Type B pancreatic cell (in vitro differentiated cells): ENCODE measurements around the gene ACSL1. TPM values are rescaled to one million over a fixed set of nuclear protein-coding genes. Genes with fewer than 3 reads are reported as not detected.
A peak's percentile ranks its signal among the peaks of the same experiment; 100 is the strongest.

Experiments
- DNase-seq: peaks from one replicate; pipeline ENCODE4 v3.0.0; 2021; ENCODE audit warnings: mixed read lengths; ENCODE audit not compliant: unreplicated experiment; ENCODE audit errors: extremely low spot score
- H3K27ac Mint-ChIP-seq: 2 replicates; pipeline ENCODE4 v1.8.0; 2021; ENCODE audit warnings: mild to moderate bottlenecking, mixed read lengths
- H3K27me3 Mint-ChIP-seq: 2 replicates; pipeline ENCODE4 v1.8.0; 2021; ENCODE audit warnings: mixed read lengths
- H3K36me3 Mint-ChIP-seq: 2 replicates; pipeline ENCODE4 v1.8.0; 2021; ENCODE audit warnings: mixed read lengths
- H3K4me1 Mint-ChIP-seq: one replicate; pipeline ENCODE4 v1.8.0; 2021; ENCODE audit warnings: mixed read lengths; ENCODE audit not compliant: unreplicated experiment
- H3K4me3 Mint-ChIP-seq: 2 replicates; pipeline ENCODE4 v1.8.0; 2021; ENCODE audit warnings: mild to moderate bottlenecking, mixed read lengths
- H3K9me3 Mint-ChIP-seq: 2 replicates; pipeline ENCODE4 v1.8.0; 2021; ENCODE audit warnings: mixed read lengths
- CTCF ChIP-seq: fragments of 200-600 bp; sonication (generic); conservative IDR thresholded peaks from 2 replicates; pipeline ENCODE4 v1.5.0; 2021; ENCODE audit warnings: antibody characterized with exemption, mild to moderate bottlenecking
- long read RNA-seq: library from polyadenylated mRNA; unstranded; transcript quantifications from one replicate; pipeline ENCODE4 v2.0.0, GENCODE V29; 2020
- total RNA-seq: library from RNA; stranded (reverse); gene quantifications from 2 replicates; pipeline ENCODE4 v1.2.1, GENCODE V29; 2021; ENCODE audit warnings: low replicate concordance

The ACSL1 gene
- total RNA-seq = 89.0 and 156 TPM in 2 replicates
- long read RNA-seq, transcript ACSL1-201 (21 exons, 3,832 nt) = minor isoform, 30 of 392 reads
- long read RNA-seq, transcript ACSL1-210 (21 exons, 2,469 nt) = major isoform, 44 of 392 reads
- long read RNA-seq, partial matches to known transcripts = 78 of 392 reads
- long read RNA-seq, other reads (novel, unspliced or antisense) = 236 of 392 reads

- Mint-ChIP-seq H3K9me3 (no peaks in the 10 kb centered on the region), H3K27ac (peak within 1 kb of the TSS; percentile 80), H3K27me3 (peaks cover 54% of the 10 kb centered on the region), H3K4me3 (peak within 1 kb of the TSS; percentile 95), H3K4me1 (peaks cover 16% of the 10 kb centered on the region), H3K36me3 (no peaks in the 10 kb centered on the region)
- peak; percentile 79 for DNase-seq
- TF ChIP-seq CTCF = peak; percentile 32
Observed at GRCh38 chr4:184825896-184826690, at the start of gene ACSL1. Gene ACSL1 (minus strand): TSS chr4:184825968. CDS start chr4:184803514, 22,454 bp downstream.

- H3K4me3 Mint-ChIP-seq = no peak overlapping the region
- no peaks in the 10 kb centered on the region for H3K27me3 Mint-ChIP-seq
- no peak for DNase-seq
- peaks cover 4% of the 10 kb centered on the region for H3K9me3 Mint-ChIP-seq
- no peaks in the 10 kb centered on the region for H3K4me1 Mint-ChIP-seq
- TF ChIP-seq CTCF = no peak
- H3K36me3 Mint-ChIP-seq = no peaks in the 10 kb centered on the region
- no peak overlapping the region for H3K27ac Mint-ChIP-seq
Observed at GRCh38 chr4:184873054-184873453, 47.3 kb upstream of the ACSL1 start.

GRCh38 chr4:184870718-184871117 lies 45.0 kb upstream of the ACSL1 start:
- DNase-seq = no peak
- no peak for TF ChIP-seq CTCF
- Mint-ChIP-seq H3K4me1 (no peaks in the 10 kb centered on the region), H3K27me3 (no peaks in the 10 kb centered on the region), H3K9me3 (no peaks in the 10 kb centered on the region), H3K36me3 (no peaks in the 10 kb centered on the region), H3K4me3 (no peak overlapping the region), H3K27ac (no peak overlapping the region)

GRCh38 chr4:184868623-184869022 lies 42.9 kb upstream of the ACSL1 start:
- no peak for TF ChIP-seq CTCF
- H3K9me3 Mint-ChIP-seq = no peaks in the 10 kb centered on the region

GRCh38 chr4:184863916-184864315 lies 38.1 kb upstream of the ACSL1 start:
- no peak overlapping the region for H3K27ac Mint-ChIP-seq
- no peaks in the 10 kb centered on the region for H3K4me1 Mint-ChIP-seq
- peaks cover 8% of the 10 kb centered on the region for H3K27me3 Mint-ChIP-seq
- H3K4me3 Mint-ChIP-seq = no peak overlapping the region
- DNase-seq = no peak
- no peak for TF ChIP-seq CTCF
- H3K9me3 Mint-ChIP-seq = no peaks in the 10 kb centered on the region
- no peaks in the 10 kb centered on the region for H3K36me3 Mint-ChIP-seq

More at GRCh38 chr4:184868623-184869022, 42.9 kb upstream of the ACSL1 start:
- no peaks in the 10 kb centered on the region for H3K36me3 Mint-ChIP-seq
- H3K27me3 Mint-ChIP-seq = peaks cover 4% of the 10 kb centered on the region
- no peak overlapping the region for H3K4me3 Mint-ChIP-seq
- DNase-seq = no peak
- H3K27ac Mint-ChIP-seq = no peak overlapping the region
- no peaks in the 10 kb centered on the region for H3K4me1 Mint-ChIP-seq
